GM21576 (cell line): ENCODE data around the gene CTSH.
"Not testable (repeated sequence)": the region's sequence is repeated elsewhere in the genome, so short reads cannot be mapped to it uniquely, and the experiment has no call there.

Experiments used
- ATAC-seq: cut with Tn5 transposase; IDR thresholded peaks from one replicate; pipeline ENCODE4 v1.9.1; 2021; ENCODE audit warnings: mild to moderate bottlenecking, moderate library complexity; ENCODE audit not compliant: unreplicated experiment

Gene CTSH

DNA sequence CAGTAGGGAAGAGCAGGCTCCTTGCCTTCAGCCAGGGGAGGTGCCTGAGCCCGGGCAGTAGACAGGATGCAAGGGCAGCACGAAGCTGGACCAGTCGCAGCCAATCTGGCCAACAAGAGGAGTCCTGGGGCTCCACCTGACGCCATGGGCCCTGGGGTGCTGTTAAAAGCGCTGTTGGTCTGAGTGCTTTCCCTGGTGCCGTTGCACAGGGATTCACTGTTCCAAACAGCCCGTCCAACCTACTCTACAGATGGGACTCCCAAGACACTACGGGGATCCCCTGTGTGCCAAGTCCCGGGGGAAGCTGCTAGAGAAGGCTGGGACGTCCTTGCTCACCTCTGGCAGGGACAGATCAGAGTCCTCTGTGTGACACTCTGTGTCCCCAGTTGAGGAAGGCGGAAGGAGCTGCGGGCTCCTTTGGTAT lies 632 bp downstream of the CTSH start:
- peak; percentile 19 for ATAC-seq

DNA sequence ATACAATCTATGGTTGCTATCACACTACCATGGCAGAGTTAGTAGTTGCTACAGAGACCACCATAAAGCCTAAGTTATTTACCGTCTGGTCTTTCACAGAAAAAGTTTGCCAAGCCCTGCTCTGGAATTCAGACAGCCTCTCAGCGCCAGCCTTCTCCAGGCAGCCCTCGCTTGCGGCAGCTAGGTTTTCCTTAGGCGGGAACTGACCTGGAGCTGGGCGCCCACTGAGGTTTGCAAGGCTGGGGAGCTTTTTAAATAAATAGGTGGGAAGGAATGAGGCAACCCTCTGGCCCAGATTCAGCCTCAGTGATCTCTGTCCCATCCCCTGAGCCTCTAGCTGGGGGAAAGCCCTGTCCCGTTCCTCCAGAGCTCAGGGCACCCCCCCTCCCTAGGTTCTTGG lies 1.2 kb downstream of the CTSH start:
- ATAC-seq, result no peak

DNA sequence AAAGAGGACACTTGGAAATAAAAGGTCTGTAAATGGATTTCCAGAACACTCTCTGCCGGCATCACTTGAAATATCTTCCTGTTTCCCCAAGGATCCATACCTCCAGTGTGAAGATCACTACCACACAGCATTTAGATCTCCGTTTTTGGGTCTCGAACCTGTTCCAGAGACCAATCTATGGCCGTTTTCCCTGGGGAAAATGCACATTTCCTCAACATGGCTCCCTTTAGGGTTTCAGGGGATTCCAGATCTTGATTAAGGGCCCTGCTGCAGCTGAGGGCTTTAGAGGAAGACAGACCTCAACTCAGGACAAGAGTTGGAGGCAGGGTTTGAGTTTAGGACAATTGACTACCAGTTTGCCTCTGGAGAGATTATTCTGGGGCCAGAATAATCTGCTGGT lies 2.1 kb downstream of the CTSH start:
- no peak for ATAC-seq

DNA sequence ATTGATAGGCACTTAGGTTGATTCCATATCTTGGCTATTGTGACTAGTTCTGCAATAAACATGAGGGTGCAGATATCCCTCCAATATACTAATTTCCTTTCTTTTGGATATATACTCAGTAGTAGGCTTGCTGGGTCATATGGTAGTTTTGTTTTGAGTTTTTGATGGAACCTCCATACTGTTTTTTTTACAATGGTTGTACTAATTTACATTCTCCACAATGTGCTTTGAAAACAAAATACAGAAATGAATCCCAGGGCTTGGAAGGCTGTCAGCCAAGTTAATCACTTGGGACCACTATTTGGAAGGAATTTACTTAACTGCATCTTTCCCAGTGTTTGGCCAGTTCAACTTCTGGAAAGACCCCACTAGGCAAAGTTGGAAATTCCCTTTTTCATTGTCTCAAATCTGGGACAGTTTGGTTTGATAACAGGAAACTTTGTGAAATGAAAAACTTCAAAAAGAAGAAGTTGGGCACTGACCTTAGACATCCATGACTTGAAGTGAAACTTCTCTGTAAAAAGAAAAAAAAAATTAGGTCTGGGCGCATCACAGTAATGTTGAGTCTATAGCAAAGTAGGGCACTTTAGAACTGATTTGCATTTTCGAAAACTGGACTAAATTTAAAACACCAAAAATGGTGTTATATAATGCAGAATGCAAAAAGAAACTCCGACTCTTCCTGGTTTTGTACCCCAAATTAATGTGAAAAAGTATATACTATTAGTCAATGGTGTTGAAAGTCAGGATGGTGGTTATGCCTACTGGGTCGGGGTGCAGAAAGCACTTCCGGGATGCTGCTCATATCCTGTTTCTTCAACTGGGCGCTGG lies 6.0 kb downstream of the CTSH start:
- peak; percentile 54 for ATAC-seq

DNA sequence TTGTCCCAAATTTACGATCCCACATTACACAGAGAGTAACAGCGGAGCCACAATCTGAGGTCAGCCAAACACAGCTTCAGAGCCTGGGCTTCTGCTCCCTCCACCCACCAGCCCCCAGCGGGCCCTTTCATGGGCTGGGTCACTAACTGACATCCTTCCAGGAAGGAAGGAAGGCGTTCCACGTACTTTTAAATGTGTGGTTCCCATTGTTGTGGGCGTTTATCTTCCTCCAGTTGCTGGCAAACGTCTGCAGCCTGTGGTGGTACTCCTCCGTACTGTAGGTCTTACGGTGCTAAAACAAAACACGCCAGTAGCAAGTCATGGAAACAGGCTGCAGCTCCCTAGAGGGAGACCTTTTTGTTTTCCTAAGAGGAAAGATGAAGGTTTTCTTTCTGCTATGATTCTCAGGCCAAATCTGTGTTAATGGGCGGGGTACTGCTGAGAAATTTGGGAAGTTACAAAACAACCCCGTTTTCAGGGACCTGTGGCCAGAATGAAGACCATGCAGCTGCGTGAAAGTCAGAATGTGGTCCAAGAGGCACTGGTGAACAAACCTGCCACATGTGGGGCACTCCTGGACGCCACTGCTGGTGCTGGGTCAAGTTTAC lies 7.6 kb downstream of the CTSH start:
- ATAC-seq, result no peak

DNA sequence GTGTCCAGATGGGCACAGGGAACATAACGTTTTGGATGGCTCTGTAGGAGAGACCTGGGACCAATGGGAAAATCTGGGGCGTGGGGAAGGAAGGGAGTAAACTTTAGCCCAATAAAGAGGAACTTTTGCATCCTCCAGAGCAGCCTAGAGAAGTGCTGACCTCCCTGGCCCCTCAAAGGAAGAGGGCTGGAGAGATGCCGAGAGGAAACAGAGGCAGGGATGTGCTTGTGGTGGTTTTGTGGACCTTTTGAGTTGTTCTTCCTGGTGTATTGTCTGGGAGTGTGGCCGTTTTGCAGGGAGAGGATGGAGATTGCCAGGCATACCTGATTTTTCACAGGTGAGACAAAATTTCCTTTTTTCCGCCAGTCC lies 10.2 kb downstream of the CTSH start:
- no peak for ATAC-seq

DNA sequence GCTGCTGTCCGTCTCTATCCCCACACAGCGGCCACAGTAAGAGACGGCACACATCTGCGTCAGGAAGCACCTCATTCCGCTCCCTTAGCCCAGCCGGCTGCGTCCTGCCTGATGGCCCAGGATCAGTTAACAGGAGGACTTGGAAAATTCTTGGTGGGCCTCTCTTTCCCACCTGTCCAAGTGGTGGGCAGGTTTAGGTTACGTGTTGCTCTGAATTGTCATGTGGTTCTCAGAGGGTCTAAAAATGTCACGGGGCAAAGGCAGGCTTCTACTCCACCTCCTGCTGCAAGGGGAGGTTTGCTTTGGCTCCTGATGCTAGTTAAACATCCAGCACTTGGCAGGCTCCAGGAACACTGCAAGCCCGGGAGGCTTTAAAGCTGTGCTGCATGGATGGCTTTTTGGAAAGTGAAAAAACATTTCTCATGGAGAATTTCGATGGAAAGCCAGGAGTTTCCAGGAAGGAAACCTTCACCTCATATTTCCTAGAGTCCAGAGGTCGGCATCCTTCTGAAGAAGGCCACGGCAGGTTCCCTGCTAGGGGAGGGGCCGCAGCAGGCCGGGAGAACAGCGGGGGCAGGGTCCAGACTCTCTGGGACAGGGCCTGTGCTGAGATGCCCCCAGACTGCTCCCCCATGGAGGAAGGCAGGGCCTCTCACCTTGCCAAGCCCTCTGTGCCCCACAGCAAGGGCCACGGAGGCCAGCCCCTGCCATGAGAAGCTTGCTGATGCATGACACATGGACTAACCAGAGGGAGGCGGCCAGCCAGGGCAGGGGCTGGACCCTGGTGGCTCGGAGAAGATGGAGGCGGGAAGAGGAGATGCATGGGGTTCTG lies 10.8 kb downstream of the CTSH start:
- ATAC-seq, result no peak

DNA sequence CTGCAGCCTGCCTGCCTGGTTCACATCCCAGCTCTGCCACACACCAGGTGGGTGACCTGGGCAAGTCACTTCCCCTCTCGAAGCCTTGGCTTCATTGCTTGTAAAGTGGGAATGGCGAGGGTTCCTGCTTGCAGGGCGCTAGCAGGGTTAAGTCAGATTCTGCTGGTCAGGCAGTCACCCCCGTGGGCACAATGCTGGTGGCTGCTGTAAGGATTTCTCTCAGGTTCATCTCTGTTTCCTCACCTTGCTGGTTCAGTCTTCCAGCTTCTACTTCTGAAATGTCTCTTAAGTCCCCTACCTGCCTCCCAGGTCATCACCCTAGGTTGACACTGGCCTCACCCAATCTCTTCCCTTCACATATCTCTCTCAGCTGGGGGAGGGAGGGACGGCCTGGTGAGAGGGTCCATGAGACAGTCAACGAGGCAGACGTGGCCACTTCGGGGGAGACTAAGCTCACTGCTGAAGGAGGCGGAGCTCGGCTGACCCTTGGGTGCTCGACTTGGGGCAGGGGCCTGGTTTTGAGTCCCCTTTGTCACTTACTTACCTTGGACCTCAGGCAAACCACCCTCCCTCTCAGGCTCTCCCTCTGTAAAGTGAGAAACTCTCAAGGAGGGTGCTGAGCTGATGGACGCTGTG lies 11.5 kb downstream of the CTSH start:
- no peak for ATAC-seq

DNA sequence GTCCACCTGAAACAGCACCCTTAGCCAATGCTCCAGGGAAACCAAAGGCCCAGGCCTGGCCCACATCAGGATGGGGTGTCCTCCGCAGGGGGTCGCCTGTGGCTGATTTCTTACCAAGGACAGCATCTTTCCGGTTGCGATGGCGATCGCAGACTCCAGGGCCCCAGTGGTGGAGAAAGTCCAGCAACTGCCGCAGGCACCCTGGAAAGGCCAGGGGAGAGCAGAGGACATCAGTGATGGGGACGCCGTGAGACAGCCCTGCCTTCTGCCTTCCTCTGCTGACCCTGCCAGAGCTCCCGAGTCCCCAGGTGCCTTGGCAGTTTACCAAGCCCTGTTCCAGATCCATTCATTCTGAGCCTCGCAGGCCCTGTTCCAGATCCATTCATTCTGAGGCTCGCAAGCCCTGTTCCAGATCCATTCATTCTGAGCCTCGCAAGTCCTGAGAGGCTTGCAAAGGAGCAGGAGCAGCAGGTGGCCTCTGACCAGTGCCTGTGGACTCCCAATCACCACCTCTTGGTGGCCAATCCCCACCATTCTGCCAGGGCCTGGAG lies 12.5 kb downstream of the CTSH start:
- no peak for ATAC-seq

DNA sequence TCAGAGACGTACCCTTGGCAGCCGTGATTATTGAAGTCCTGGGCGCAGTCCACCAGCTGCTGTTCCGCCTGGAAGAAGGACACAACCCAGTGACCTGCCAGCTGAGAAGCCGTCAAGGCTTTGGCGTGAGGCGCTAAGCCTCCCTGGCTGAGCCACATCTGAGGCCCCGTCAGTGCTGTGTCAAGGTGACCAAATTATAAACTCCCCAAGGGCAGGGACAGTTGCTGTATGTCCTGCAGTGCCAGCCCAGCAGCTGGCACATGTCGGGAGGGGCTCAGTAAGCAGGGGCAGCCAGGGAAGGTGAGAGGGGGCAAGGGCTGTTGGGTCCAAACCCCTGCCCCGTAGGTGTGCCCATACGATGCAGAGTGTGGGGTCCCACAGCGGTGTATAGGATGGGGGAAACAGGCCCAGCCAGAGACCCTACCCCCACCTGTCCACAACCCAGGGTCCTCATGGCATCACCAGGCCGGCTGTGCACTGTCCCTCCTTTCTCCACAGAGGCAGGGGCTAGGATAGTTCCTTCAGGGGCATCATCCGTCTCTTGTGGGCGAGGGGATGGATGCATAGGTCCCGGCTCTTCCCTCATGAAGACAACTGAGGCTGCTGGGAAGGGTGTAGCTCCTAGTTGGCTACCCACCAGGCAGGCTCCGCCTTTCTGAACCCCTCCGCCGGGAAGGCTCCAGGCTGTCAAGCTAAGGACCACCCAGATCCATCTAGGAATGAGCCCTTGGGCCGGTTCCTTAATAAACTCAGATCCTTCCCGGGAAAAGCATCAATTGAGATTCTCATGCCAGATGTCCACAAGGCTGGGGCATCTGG lies 13.2 kb downstream of the CTSH start:
- ATAC-seq, result no peak

DNA sequence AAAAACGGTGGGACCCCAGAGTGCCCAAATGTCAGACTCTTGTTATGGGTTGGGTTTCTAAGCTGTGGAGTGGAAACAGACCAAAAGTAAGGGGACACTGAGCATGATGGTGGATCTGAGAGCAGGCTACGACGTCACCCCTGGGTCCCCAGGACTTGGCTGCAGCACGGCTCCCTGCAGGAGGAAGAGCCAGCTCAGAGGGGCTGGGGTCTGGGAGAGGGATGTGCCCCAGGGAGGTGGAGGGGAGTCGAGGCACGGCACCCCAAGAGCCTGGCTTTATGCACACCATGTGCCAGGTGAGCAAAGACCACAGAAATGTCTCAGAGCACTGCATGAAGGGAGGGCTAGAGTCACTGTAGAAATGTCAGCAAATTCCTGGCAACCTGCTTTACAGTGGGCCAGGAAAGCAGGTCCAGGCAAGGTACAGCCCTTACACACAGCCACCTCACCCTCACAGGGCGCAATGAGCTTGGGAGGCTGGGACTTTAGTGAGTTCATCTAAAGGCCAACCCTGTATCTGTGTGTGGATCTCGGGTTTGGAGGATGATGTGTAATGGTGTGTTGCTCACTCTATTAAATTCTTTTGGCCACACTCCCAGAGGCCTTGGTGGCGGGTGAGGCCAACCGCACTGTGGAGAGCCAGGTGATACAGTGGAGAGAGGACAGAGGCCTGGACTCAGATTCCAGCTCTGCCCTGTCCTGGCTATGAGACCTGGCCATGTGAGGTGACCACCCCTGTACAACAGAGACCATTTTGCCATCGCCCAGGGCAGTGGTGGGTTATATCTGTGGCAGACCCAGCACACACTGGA lies 14.1 kb downstream of the CTSH start:
- no peak for ATAC-seq

DNA sequence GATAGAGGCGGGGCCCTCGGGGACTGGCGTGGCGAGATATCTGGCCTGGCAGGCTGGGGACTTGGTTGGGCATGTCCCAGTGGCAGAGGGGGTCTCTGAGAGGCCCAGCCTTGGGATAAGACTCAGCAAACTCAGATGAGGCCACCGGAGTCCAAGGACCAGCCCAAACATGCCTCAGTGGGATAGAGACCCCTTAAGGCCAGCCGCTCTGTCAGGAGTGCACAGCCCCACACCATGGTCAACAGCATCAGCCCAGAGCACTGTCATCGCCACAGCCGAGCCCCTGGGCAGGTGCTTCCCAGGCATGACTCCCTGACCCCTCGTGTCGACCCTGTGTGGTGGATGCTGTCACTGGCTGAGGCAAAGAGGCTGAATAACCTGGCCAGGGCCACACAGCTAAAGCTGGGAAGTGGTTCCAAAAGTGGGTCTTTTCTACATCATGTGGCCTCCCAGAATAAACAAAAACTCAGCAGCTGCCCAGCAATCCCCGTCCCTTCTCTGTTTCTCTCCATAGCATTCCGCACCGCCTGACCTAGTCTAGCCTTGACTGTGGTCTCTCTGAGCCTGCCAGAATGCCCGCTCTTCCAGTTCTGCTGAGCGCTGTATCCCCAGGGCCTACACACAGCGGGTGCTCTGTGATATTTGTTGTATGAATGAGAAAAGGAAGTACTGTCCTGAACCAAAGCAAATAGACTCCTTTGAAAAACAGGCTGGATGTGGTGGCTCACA lies 15.1 kb downstream of the CTSH start:
- ATAC-seq, result no peak

DNA sequence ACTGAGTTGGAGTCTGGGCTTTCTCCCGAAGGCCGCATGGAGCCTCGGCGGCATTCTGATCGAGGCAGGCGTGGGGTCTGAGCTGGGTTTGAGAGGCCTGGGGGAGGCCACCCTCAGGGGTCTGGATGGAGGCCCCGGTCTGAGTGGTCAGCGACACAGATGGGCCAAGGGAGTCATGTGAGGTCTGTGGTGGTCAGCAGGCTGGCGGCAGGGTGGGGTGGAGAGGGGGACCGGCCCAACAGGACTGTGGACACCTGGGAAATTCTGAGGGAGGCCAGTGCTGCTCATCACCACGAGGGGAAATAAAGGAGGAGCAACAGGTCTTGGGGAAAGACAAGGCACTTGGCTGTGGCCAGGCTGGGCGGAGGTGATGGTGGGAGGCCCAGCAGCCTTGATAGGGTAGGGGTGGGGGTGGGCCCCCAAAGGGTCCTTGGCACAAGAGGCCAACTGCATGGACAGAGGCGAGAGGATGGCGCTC lies 16.2 kb downstream of the CTSH start:
- no peak for ATAC-seq

DNA sequence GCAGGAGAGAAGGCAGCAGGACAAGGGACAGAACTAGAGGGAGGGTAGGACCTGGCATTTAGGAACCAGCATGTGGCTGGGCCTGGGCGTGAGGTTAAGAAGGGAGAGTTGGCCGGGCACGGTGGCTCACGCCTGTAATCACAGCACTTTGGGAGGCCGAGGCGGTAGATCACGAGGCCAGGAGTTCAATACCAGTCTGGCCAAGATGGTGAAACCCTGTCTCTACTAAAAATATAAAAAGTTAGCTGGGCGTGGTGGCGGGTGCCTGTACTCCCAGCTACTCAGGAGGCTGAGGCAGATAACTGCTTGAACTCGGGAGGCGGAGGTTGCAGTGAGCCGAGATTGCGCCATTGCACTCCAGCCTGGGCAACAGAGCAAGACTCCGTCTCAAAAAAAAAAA lies 16.7 kb downstream of the CTSH start:
- ATAC-seq, result not testable (repeated sequence)

DNA sequence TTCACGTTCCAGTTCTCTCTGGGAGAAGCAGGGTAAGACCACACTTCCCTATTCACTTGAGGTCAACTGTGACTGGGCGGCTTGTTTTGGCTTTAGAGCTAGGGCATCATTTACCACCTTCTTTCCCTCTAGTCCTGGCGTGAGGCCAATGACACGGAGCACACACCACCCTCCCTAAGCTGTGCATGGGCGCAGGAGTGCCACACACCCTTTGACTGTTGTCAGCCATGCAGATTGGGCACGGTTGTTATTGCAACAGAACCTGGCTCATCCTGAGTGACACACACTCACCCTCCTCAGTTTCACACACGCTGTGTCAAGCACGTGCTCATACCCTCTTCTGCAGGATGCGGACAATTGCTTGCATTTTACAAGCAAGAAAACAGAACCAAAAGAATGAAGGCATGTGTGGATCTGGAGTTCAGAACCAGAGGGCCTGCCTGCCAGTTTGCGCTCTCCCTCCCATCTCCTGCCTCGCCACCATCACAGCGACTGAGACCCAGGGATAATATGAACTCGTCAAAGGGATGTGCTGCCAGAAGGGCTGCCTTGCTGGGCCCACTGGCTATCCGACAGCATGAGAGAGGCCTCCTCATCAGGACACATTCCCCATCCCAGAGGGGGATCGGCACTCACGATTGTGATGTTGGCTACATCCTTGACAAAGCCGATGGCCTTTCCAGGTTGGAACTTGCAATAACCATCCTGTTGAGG lies 17.6 kb downstream of the CTSH start:
- ATAC-seq, result no peak

DNA sequence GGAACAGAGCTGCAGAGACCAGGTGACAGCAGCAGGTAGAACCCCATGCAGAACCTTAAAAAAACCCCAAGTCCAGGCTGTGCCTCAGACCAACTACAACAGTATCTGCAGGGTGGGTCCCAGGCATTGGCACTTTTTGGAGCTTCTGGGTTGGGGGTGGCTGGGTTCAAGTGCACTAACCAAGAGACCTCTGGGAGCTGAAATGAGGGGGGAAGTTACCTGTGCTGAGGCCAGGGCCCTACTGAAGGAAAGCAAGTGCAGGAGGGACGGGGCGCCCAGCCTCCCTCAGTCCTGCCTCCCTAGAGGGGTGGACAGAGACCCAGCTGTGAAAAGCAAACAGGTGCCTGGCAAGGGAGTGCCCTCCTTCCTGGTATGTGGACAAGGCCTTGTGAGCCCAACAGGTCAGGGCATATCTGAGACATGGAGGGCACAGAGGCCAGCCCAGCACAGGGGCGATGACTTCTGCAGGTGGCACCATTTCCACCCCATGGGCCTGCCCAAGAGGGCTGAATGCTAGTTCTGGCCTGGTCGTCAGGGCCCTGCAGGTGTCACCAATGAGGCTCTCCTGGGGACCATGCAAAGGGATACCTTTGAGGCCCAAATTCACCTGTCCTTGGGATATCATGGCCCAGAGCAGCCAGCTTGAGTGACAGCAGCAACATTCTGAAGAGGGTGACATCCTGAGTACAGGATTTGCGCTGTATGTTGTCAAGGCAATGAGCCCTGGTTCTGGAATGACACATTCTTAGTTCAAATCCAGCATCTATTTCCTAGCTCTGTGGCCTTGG lies 18.7 kb downstream of the CTSH start:
- no peak for ATAC-seq

DNA sequence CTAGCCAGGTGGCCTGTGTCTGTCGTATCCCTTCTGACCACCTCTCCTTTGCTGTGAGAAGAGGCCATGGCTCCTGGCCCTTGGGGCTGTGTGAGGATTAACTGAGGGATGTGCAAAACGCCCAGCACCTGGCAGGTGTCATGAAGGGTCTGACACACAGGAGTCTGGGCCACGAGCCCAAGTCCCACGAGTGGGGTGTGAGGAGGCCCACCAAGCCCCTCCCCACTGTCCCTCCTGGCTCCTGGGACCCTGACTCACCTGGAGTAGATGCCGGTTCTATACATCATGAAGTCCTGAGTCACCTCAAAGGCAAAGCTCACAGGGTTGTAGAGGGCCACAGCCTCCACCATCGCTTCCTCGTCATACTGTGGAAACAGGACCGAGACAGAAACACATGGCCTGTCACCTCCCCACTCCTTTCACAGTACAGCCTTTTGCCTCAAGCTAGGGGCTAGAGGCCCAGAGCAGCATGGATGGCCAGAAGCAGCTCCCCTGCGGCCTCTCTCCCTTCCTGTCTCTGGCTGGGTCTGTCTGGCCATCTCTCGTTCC lies 19.7 kb downstream of the CTSH start:
- ATAC-seq, result no peak
